Endothelial cell of umbilical vein (primary cell): Measurements from ENCODE around the gene FSTL4. TPM values are rescaled to one million over a fixed set of nuclear protein-coding genes. Genes with fewer than 3 reads are reported as not detected.

ENCODE experiments used
- BruUV-seq: library from RNA; stranded (reverse); fragments of 400-500 nt; replicated peaks from 2 replicates; lab custom pipeline; 2021; lab: Mats Ljungman, UMichigan
- CTCF ChIA-PET: fragments of 300-600, 350-600 bp; sonication (Branson Sonifier 250); formaldehyde crosslinking; loops from one replicate; lab custom pipeline; 2021; ENCODE audit warnings: antibody characterized with exemption, inconsistent platforms; lab: Charles Lee
- POLR2A ChIA-PET: fragments of 300-600, 350-600 bp; sonication (Branson Sonifier 250); formaldehyde crosslinking; loops from one replicate; lab custom pipeline; 2021; ENCODE audit warnings: antibody characterized with exemption, inconsistent platforms; lab: Charles Lee
- DNase-seq: peaks from one replicate; pipeline ENCODE4 v3.0.0-alpha.2; 2011; ENCODE audit warnings: low read depth, low spot score
- FAIRE-seq: peaks from 2 replicates; lab custom pipeline; 2011; peaks lifted over from hg19 to GRCh38; lab: Jason Lieb, UNC
- H2AFZ ChIP-seq: 2 replicates; pipeline ENCODE4 v1.6.0; 2012; ENCODE audit warnings: low read depth, low read length, control low read depth, inconsistent platforms
- H3K27ac ChIP-seq: 2 replicates; pipeline ENCODE4 v1.5.1; 2011; ENCODE audit warnings: low read depth, mild to moderate bottlenecking, control low read depth, low read length, moderate library complexity; ENCODE audit not compliant: insufficient read depth
- H3K27me3 ChIP-seq, 2 experiments: 2 replicates each; pipeline versions ENCODE4 v1.6.0 to v1.6.1; 2011; ENCODE audit warnings: low read length in 2 of 2, mixed read lengths in 1 of 2; ENCODE audit not compliant: control insufficient read depth in 2 of 2, insufficient read depth in 2 of 2
- H3K36me3 ChIP-seq, 2 experiments: 2 replicates in 1 of 2; 3 replicates in 1 of 2; pipeline ENCODE4 v1.5.1; 2011; ENCODE audit warnings: low read length in 2 of 2, mild to moderate bottlenecking in 1 of 2, moderate library complexity in 1 of 2; ENCODE audit not compliant: control insufficient read depth in 2 of 2, insufficient read depth in 2 of 2; ENCODE audit errors: extremely low read depth in 1 of 2
- H3K4me1 ChIP-seq: 3 replicates; pipeline ENCODE4 v1.5.1; 2011; ENCODE audit warnings: mild to moderate bottlenecking, low read length; ENCODE audit not compliant: control insufficient read depth, insufficient read depth; ENCODE audit errors: extremely low read depth
- H3K4me2 ChIP-seq: 2 replicates; pipeline ENCODE4 v1.6.1; 2011; ENCODE audit warnings: low read length, control low read depth, mixed read lengths; ENCODE audit not compliant: insufficient read depth
- H3K4me3 ChIP-seq, 3 experiments: fragments of 200-600 bp in 1 of 3; sonication (generic), shearing (Covaris generic) in 1 of 3; replicated peaks in 1 of 3; 2 replicates each; pipeline ENCODE4 v1.5.1; 2011 to 2016; ENCODE audit warnings: control low read depth in 3 of 3, low read length in 3 of 3, mild to moderate bottlenecking in 2 of 3, inconsistent platforms in 1 of 3, low read depth in 1 of 3, moderate library complexity in 1 of 3; ENCODE audit not compliant: insufficient read depth in 1 of 3
- H3K79me2 ChIP-seq: 2 replicates; pipeline ENCODE4 v1.6.0; 2012; ENCODE audit warnings: low read length, inconsistent platforms; ENCODE audit not compliant: control insufficient read depth, insufficient read depth
- H3K9ac ChIP-seq: replicated peaks from 2 replicates; pipeline ENCODE3; 2011; ENCODE audit warnings: low read length, control low read depth; ENCODE audit not compliant: insufficient read depth; ENCODE audit errors: extremely low read depth
- H3K9me1 ChIP-seq: replicated peaks from 3 replicates; pipeline ENCODE4 v1.6.0; 2011; ENCODE audit warnings: mild to moderate bottlenecking, low read length; ENCODE audit not compliant: control insufficient read depth, insufficient read depth; ENCODE audit errors: extremely low read depth
- H3K9me3 ChIP-seq: replicated peaks from 2 replicates; pipeline ENCODE4 v1.5.1; 2012; ENCODE audit warnings: low read length, inconsistent platforms; ENCODE audit not compliant: control insufficient read depth, insufficient read depth
- H4K20me1 ChIP-seq: replicated peaks from 2 replicates; pipeline ENCODE3; 2011; ENCODE audit warnings: mild to moderate bottlenecking, low read length; ENCODE audit not compliant: control insufficient read depth, insufficient read depth; ENCODE audit errors: extremely low read depth
- EZH2 ChIP-seq: IDR thresholded peaks from 2 replicates; pipeline ENCODE4 v1.6.1; 2012; ENCODE audit warnings: borderline replicate concordance, low read depth, mild to moderate bottlenecking, moderate library complexity, low read length, inconsistent platforms; ENCODE audit not compliant: severe bottlenecking
- FOS ChIP-seq: IDR thresholded peaks from 2 replicates; pipeline ENCODE4 v1.6.1; 2011; ENCODE audit warnings: mild to moderate bottlenecking, low read length, moderate library complexity, borderline replicate concordance; ENCODE audit not compliant: insufficient read depth
- GATA2 ChIP-seq: IDR thresholded peaks from 2 replicates; pipeline ENCODE4 v1.7.0; 2011; ENCODE audit warnings: low read depth, mild to moderate bottlenecking, moderate library complexity, mixed read lengths, low read length; ENCODE audit not compliant: insufficient read length, insufficient read depth
- JUN ChIP-seq: IDR thresholded peaks from 2 replicates; pipeline ENCODE4 v1.6.1; 2011; ENCODE audit warnings: borderline replicate concordance, low read depth; ENCODE audit not compliant: insufficient read length, insufficient read depth
- MAX ChIP-seq: IDR thresholded peaks from 2 replicates; pipeline ENCODE4 v1.6.1; 2011; ENCODE audit not compliant: insufficient read depth, insufficient read length
- MYC ChIP-seq: IDR thresholded peaks from one replicate; pipeline ENCODE4 v1.6.1; 2011; ENCODE audit warnings: mild to moderate bottlenecking, low read depth, low read length
- POLR2A ChIP-seq: IDR thresholded peaks from 2 replicates; pipeline ENCODE4 v1.6.1; 2012; ENCODE audit warnings: low read depth, mild to moderate bottlenecking, control low read depth, low read length
- POLR2AphosphoS5 ChIP-seq: IDR thresholded peaks from 2 replicates; pipeline ENCODE4 v1.6.1; 2012; ENCODE audit warnings: low read depth, mild to moderate bottlenecking, control low read depth, low read length, moderate library complexity; ENCODE audit not compliant: insufficient read depth
- dilution Hi-C: fragments of 300-500 bp; cut with MboI; formaldehyde crosslinking; loops from one replicate; pipeline ENCODE4 v1.15.0; 2019; ENCODE audit warnings: low sequenced_read_pairs; ENCODE audit not compliant: extremely low pct_ligation_motif_present
- intact Hi-C: fragments of 100-400 bp; cut with micrococcal nuclease; formaldehyde crosslinking; loops from one replicate; pipeline ENCODE4 v1.10.0; 2022
- polyA plus RNA-seq, 4 experiments: library from polyadenylated mRNA; depleted of rRNA in 3 of 4; stranded (reverse) in 3 of 4; unstranded in 1 of 4; fragments of >200 nt; gene quantifications; 2 replicates each; pipeline versions ENCODE4 v1.2.1 to v1.2.3, GENCODE V29; 2011 to 2012; ENCODE audit warnings: missing spikeins in 1 of 4
- total RNA-seq: library from RNA; stranded (reverse); gene quantifications from 2 replicates; pipeline ENCODE4 v1.2.3, GENCODE V29; 2021
- TF ChIP-seq, protein P1 (sequence below), 2 donors: IDR thresholded peaks; 1 replicate in 1 of 2; 2 replicates in 1 of 2; pipeline ENCODE4 v1.5.1; 2011; ENCODE audit warnings: low read length in 2 of 2, mild to moderate bottlenecking in 2 of 2, moderate library complexity in 2 of 2, control low read depth in 1 of 2, inconsistent platforms in 1 of 2, low read depth in 1 of 2; ENCODE audit not compliant: insufficient read depth in 1 of 2; ENCODE audit errors: extremely low read depth in 1 of 2

The FSTL4 gene
- total and polyA plus RNA-seq, 2 donors (not counting 3 experiments of a cell fraction or from before 2014, with no cell fraction given): 0.18 TPM; not detected in 1

DNA sequence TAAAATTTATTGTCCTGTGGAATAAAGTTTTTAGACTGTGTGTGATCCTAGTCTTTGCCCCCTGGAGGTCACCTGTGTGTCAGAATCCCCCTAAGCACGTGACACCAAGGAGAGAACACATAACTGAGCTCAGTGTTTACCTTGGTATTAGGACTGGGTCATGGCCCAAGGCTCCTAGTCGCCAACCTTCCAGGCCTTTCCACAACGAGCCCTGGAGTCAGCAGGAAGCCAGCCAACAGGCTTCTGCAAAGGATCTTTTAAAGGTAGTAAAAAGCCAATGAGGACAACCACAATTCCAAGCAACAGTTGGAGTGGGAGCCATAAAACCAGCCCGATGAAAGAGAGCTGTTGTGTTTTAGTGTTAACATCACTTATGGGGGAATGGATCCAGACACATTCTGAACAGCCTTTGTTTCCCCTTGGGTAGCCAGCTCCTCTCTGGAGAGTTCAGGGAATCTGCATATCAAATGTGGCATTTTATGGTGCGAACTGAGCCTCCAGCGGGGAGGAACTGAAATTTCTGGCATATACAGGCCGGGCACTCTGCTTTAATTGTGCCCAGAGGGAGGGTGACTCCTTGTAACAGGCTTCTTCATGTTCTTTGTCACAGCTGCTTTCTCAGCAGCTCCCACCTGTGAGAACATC is 239.9 kb downstream of the FSTL4 start:
- no TSS peak for BruUV-seq
- Histone ChIP-seq H3K9me1 (no peaks in the 10 kb centered on the region), H2AFZ (no peak overlapping the region), H3K27ac (no peak overlapping the region), H3K4me3 (no peak overlapping the region), H3K9ac (no peak overlapping the region), H3K79me2 (no peaks in the 10 kb centered on the region), H3K4me2 (no peak overlapping the region), H3K36me3 (no peaks in the 10 kb centered on the region), H3K9me3 (no peaks in the 10 kb centered on the region), H3K27me3 (no peaks in the 10 kb centered on the region), H3K4me1 (no peaks in the 10 kb centered on the region), H4K20me1 (no peaks in the 10 kb centered on the region)
- TF ChIP-seq MAX (no peak), JUN (no peak), POLR2A (no peak), MYC (no peak)
- dilution Hi-C loops: no loop called here
- FAIRE-seq: no peak
- intact Hi-C loops: no loop called here
- DNase-seq: no peak
- CTCF ChIA-PET: interaction anchor here (1.2 kb wide), 1 partner anchor 51 kb away, joined by 6 read pairs; no protein-coding TSS in a partner anchor
- POLR2A ChIA-PET: no interaction called here

DNA sequence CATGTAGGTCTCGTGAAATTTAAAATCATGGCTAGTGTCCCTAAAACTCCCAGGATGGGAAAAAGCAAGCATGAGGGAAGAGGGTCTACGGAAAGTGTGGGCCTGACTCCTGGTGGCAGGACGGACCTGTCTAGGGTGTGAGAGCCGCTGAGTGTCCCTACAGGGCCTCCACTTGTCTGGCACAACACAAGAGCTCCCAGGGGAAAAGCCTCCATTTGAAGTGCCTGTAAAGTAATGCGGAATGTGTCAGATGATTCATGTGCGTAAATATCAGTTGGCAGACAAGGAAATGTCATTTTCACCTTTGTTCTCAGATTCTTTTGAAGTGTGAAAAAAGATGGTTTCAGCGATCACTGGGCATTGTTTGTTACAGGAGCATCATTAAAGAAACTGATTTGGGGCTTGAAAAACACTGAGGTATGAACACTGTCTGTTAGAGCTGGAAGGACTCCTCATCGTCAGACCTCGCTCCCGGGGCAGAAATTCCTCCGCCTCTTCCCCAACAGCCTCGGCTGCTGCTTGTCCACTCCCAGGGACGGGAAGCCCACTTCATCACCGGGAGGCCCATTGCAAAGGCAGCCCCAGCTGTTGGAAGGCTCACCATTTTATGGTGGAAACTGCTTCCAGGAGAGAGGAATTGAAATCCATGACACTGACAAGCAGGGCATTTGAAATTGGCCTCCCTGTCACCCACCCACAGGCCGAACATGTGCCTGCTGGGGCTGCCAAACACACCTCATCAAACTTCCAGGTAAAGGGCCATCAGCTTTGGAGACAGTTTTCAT is 240.8 kb downstream of the FSTL4 start:
- no peak for FAIRE-seq

More for the DNA sequence above, 240.8 kb downstream of the FSTL4 start:
- intact Hi-C loops (no loop called here), dilution Hi-C loops (no loop called here)
- no peaks in the 10 kb centered on the region for H3K27me3 ChIP-seq
- CTCF ChIA-PET: interaction anchor here (1.2 kb wide), 1 partner anchor 52 kb away, joined by 6 read pairs; no protein-coding TSS in a partner anchor
- H3K9ac ChIP-seq: no peak overlapping the region
- no peak for DNase-seq
- POLR2A ChIA-PET: no interaction called here
- H3K4me3 ChIP-seq: no peak overlapping the region
- no peaks in the 10 kb centered on the region for H3K9me1 ChIP-seq
- H3K36me3 ChIP-seq: no peaks in the 10 kb centered on the region
- no peak overlapping the region for H3K27ac ChIP-seq
- H3K79me2 ChIP-seq: no peaks in the 10 kb centered on the region
- no peaks in the 10 kb centered on the region for H3K4me1 ChIP-seq
- no peaks in the 10 kb centered on the region for H3K9me3 ChIP-seq
- H3K4me2 ChIP-seq: no peak overlapping the region
- no peak for TF ChIP-seq POLR2A
- TF ChIP-seq JUN: no peak
- no peak for TF ChIP-seq MYC
- TF ChIP-seq, protein P1, sequence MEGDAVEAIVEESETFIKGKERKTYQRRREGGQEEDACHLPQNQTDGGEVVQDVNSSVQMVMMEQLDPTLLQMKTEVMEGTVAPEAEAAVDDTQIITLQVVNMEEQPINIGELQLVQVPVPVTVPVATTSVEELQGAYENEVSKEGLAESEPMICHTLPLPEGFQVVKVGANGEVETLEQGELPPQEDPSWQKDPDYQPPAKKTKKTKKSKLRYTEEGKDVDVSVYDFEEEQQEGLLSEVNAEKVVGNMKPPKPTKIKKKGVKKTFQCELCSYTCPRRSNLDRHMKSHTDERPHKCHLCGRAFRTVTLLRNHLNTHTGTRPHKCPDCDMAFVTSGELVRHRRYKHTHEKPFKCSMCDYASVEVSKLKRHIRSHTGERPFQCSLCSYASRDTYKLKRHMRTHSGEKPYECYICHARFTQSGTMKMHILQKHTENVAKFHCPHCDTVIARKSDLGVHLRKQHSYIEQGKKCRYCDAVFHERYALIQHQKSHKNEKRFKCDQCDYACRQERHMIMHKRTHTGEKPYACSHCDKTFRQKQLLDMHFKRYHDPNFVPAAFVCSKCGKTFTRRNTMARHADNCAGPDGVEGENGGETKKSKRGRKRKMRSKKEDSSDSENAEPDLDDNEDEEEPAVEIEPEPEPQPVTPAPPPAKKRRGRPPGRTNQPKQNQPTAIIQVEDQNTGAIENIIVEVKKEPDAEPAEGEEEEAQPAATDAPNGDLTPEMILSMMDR (IDR thresholded peaks at IDR 0.05; ENCODE audit: extremely low read depth in 1 of 2, insufficient read depth in 1 of 2, low read depth in 1 of 2, low read length in 2 of 2): no peak
- TF ChIP-seq GATA2: no peak
- TF ChIP-seq MAX: no peak
- no peak for TF ChIP-seq FOS
- no peak for TF ChIP-seq EZH2
- TF ChIP-seq POLR2AphosphoS5: no peak
- no peaks in the 10 kb centered on the region for H4K20me1 ChIP-seq
- H2AFZ ChIP-seq: no peak overlapping the region
- BruUV-seq: no TSS peak
